ENCODE results near the gene BLTP1. TPM values are rescaled to one million over a fixed set of nuclear protein-coding genes. Genes with fewer than 3 reads are reported as not detected.

Gene BLTP1
- polyA plus RNA-seq, 1 donor = 42.5 TPM

GRCh38 chr4:122172266-122172665 is 20.1 kb downstream of the BLTP1 start:
- no peak for DNase-seq

GRCh38 chr4:122178961-122179360 is 26.8 kb downstream of the BLTP1 start:
- DNase-seq = no peak

GRCh38 chr4:122195718-122196117 is 43.6 kb downstream of the BLTP1 start:
- no peak for DNase-seq

Other genes starting within 250 kb of the BLTP1 start
- gene TRPC3, start 200.3 kb upstream of the BLTP1 start, polyA plus RNA-seq (ENCODE audit: insufficient read length) = 0.19 TPM
- not detected for gene ADAD1, start 226.7 kb downstream of the BLTP1 start, polyA plus RNA-seq (ENCODE audit: insufficient read length)

All from hindlimb muscle (tissue), 1 donor.